CD4-positive, alpha-beta T cell treated with Interleukin-6 for 4 hours (primary cell): Measurements from ENCODE around the gene PLCB1.

Source experiments
- DNase-seq: peaks from one replicate; pipeline ENCODE4 v3.0.0-alpha.2; 2020; ENCODE audit warnings: mixed read lengths

PLCB1 gene

DNA sequence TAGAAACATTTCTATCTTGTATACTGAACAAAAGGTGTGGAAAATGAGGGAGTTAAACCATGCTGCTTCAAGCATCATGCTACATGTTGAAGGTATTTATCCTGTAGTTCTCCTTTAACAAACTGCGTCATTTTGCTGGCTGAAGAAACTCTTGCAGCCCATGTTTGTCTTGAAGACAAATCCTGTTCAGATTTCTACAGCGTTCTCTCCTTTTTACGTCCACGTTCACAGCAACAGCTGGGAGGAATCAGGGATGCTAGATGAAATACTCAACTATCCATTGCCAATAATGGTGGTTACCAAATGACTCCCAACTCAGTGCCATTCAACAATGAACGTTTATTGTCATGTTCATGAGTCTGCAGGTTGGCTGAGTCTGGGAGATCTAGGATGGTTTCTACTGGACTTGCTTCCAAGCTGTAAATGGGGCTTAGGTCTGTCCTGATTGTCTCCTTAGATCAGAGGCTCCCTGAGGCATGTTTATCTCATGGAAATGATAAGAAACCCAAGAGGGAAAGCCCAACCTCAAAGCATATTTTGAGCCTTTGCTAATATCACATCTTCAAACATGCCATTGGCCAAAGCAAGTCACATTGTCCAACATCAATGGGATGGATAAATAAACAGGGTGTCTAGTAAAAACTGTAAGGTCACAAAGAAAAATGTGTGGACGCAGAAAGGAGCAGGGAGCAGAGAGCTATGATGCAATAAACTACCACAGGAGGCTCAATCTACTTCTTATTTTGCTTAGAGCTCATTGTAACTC, 2.7 kb upstream of the PLCB1 start:
- DNase-seq, result no peak

DNA sequence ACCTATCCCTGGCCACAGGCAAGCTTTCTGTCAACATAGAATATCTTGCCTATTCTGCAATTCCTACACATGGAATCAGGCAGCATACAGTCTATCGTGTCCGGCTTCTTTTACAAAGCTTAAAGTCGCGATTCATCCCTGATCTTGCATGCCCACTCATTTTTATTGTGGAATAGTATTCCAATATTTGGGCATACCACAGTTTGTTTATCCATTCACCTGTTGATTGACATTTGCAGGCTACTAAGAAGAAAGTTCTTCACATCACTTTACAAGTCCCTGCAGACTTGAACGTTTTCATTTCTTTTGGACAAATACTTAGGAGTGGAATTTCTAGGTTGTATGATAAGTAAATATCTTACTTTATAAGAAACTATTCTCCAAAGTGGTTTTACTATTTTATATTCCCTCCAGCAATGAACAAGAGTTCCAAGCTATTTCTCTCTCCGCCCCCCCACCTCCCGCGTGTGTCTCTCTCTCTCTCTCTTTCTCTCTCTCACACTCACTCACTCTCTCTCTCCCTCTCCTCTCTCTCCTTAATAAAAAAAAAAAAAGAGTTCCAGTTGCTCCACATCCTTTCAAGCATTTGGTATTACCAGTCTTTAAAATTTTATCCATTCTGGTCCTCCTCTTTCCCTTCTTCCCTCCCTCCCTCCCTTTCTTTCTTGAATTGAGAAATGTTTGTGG, 1.1 kb upstream of the PLCB1 start:
- no peak for DNase-seq

GRCh38 chr20:8132484-8133309, 631 bp downstream of the PLCB1 start:
- DNase-seq, result peak; percentile 37

GRCh38 chr20:8133310-8133768, 1.3 kb downstream of the PLCB1 start:
- DNase-seq, result no peak

GRCh38 chr20:8133851-8134451, 1.9 kb downstream of the PLCB1 start:
- no peak for DNase-seq

DNA sequence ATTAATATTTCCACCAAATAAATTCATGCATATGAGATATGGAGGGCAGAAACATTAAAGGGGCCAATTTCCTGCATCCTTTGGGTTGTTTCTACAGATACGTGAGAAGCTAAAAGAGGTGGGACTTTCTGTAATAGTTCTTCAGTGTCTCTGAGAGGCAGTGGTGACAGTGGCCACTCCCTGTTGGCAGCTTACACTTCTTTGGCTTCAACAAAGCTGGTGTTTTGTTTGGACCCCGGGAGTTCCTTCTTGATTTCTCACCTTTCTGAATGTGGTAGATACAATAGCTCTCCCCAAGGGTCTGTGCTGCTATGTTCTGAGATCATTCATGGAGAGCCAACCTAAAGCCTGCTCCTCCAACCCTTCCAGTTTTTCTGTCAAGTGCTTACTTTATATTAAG, 7.8 kb downstream of the PLCB1 start:
- no peak for DNase-seq

DNA sequence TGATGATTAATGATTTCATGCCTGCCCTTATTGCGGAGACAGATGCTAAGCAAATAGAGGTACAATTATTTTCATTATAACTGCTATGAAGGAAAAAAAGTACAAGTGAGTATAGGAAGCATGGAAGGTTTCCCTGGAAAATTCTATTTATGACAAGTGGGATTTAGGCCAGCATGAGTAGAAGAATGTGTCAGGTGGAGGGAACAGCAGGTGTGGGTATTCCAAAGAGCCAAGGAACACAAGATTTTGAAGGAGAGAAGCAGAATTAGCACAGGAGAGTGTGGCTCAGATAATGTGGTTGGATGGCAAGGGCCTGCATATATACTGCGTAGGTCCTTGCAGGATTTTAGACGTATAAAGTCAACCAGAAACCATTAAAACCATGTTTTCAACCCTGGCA, 11.4 kb downstream of the PLCB1 start:
- DNase-seq, result no peak

- DNase-seq, result peak; percentile 5
Measured at GRCh38 chr20:8144282-8145245, 12.5 kb downstream of the PLCB1 start.

- no peak for DNase-seq
Measured at GRCh38 chr20:8145246-8146168, 13.4 kb downstream of the PLCB1 start.

DNA sequence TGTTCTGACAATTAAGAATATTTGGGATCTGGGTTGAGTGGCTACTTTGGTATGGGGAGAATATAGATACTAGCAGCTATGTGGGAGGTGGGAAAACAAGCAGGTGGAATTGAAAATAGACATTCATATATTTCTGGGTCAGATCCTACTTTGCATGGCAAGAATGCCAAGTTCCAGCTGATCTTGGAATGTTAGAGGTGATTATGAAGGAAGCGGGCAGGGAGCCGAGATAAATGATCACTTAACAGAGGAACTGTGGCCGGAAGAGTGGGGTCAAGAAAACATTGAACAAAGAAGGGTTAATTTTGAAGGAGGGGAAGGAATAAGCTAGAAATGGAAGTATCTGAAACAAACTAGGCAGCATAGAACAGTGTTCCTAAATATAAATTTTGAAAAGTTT, 15.4 kb downstream of the PLCB1 start:
- DNase-seq, result no peak

- DNase-seq, result no peak
Measured at GRCh38 chr20:8148501-8148900, 16.4 kb downstream of the PLCB1 start.

GRCh38 chr20:8150591-8150990, 18.5 kb downstream of the PLCB1 start:
- no peak for DNase-seq

DNA sequence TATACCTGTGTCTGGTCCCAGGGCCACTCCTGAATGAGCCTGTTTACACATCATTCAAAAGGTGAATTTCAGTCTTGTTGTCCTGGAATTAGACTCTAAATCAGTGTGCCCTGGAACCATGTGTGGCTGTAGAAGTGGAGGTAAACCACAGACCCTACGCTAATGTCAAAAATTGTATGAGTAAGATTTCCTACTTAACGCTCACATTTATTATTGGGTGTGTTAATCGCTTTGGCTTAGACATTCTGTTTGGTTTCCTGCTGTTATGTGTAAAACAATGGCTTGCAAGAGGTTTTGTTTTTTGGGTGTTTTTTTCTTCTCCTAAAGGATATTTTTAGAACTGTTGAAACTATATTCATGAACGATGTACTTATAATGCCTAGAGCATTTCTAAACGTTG, 19.3 kb downstream of the PLCB1 start:
- DNase-seq, result peak; percentile 2

DNA sequence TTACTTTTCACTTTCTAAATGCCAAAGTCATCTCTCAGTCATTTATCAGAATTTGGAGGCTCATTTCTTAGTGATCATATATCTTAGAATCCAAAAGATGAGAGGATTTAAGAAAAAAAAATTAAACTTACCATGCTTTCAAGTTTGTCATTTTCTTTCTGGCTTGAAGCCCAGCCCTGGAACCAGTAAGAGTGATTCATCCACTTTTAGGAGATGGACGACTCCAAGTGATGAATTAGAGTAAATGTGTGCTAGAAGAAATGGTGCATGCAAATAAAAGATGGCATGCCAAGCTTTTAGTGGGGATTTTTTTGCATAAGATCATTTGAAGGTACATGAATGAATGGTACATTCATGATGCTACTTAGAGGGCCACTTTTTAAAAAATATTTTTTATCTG, 20.1 kb downstream of the PLCB1 start:
- peak; percentile 8 for DNase-seq

DNA sequence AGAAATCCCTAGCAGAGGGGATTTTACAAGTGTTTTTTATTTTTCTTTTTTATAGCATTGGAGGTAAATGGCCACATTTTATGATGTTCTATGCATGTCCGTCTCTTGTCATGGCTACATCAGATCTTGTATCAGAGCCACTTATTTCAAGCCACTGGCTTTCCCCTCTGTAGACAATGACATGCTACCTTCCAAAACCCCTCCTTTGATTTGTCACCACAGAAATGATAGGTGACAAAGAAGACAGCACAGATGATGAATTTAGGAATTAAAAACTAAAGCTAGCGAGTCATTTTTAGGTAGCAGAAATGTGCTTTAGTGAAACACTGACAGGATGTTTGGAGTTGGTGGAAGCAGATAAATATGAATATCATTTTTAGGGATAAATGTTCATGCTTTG, 20.8 kb downstream of the PLCB1 start:
- DNase-seq, result no peak

DNA sequence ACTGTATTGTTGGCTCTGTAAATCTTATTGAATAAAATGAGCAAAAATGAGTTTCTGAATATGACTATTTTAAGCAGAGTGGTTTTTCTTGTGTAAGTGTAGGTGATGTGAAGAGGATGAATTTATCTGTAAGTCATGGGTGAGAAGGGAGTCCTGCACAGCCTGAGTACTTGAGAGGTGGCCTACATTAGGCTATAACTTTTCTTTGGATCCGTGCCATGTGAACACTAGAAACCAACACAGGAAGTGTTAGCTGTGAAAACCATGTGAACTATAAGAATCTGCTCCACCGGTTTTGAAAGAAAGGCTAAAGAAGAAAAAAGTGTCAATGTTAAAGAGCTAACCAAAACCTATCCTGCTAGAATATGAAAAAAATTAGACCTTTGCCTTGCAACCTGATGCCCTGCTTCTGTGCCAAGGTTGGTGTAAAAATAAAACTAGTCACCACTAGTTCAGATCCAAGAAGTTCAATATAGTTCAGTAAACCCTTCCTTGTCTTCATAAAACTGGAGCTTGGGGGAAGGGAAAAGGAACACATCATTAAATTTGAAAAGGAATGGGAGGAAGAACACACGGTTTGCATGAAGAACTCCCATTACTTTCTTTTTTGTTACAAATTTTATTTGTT, 21.3 kb downstream of the PLCB1 start:
- DNase-seq, result peak; percentile 13

DNA sequence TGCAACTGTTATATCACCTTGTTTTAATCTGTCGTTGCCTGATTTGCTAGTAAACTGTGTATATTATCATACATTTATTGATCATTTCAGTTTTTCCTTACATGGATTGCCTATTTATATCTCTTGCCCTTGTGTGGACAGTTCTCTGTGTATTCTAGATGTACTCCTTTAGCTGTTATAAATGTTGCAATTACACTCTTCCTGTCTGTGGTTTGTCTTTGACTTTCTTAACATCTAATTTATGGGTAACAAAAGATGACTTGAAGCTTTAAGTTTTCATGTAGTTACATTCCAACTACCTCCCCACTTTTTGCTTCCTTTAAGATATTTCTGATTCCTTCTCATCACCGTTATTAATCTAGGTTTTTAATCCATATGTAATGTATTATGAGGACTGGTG, 22.6 kb downstream of the PLCB1 start:
- DNase-seq, result no peak

DNA sequence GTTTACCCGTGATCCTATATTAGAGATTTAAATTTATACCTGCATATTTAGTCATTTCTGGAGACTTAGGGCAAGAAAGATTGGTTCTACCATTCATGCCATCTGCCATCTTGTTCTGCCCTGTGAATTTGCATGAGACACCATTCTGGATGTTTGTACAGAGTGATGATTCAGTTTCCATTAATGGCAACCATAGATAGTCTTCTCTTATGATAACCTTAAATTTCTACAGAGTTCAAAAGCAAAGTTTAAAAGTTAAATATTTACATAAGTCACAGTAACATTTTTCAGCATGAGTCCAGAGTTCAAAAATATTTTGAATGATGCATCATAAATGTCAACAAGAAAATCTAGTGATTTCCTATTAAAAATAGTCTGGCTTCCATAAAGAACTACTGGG, 23.2 kb downstream of the PLCB1 start:
- DNase-seq, result no peak

- DNase-seq, result no peak
Measured at GRCh38 chr20:8155812-8156211, 23.7 kb downstream of the PLCB1 start.
